ES-I3 (cell line): ENCODE measurements around the gene PTPN4.

Experiments
- H3K36me3 ChIP-seq: 2 replicates; pipeline ENCODE4 v1.6.1; 2013; ENCODE audit warnings: mild to moderate bottlenecking, low read length, control low read depth, moderate library complexity; ENCODE audit not compliant: insufficient read depth
- H3K4me1 ChIP-seq: 2 replicates; pipeline ENCODE4 v1.6.1; 2013; ENCODE audit warnings: mild to moderate bottlenecking, control low read depth, low read length; ENCODE audit not compliant: insufficient read depth
- H3K9ac ChIP-seq: 2 replicates; pipeline ENCODE4 v1.6.1; 2013; ENCODE audit warnings: low read depth, mild to moderate bottlenecking, low read length, moderate library complexity
- H3K9me3 ChIP-seq: 2 replicates; pipeline ENCODE4 v1.6.1; 2013; ENCODE audit warnings: mild to moderate bottlenecking, low read length, moderate library complexity; ENCODE audit not compliant: control insufficient read depth, insufficient read depth

Gene PTPN4

GRCh38 chr2:119853777-119854399 lies 94.2 kb downstream of the PTPN4 start:
- Histone ChIP-seq H3K4me1 (no peaks in the 10 kb centered on the region), H3K36me3 (no peaks in the 10 kb centered on the region; the same call in 1 of the 2 replicates), H3K9ac (no peak overlapping the region), H3K9me3 (peaks cover 30% of the 10 kb centered on the region)

DNA sequence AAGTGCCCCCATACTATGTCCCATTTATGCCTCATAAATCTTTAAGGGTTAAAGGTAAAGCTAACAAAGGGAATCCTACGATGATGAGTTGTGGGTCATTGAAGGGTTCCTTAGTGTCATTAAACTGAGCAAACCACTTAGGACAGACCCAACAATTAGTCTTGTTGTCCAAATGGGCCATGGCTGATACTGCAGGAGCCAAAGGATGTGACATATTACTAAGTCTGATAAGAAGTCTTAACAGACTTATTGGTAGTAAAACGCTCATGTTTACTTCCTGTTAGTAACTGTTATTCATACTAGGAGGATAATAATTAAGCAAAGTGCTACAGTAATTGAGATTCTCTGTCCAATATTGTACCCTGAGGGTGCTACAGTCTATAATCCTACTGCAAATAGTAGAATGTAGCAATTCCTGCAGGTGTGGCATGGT lies 96.8 kb downstream of the PTPN4 start:
- Histone ChIP-seq H3K9me3 (peaks cover 21% of the 10 kb centered on the region), H3K36me3 (no peaks in the 10 kb centered on the region; the same call in 1 of the 2 replicates), H3K9ac (no peak overlapping the region), H3K4me1 (no peaks in the 10 kb centered on the region)

- H3K9me3 ChIP-seq = peaks cover 8% of the 10 kb centered on the region; the same call in 1 of the 2 replicates
- no peaks in the 10 kb centered on the region; the same call in 1 of the 2 replicates for H3K36me3 ChIP-seq
- no peak overlapping the region for H3K9ac ChIP-seq
- H3K4me1 ChIP-seq = peaks cover 7% of the 10 kb centered on the region; the same call in 1 of the 2 replicates
Measured at GRCh38 chr2:119857742-119858141, 98.0 kb downstream of the PTPN4 start.

GRCh38 chr2:119859528-119859927 lies 99.8 kb downstream of the PTPN4 start:
- no peak overlapping the region for H3K9ac ChIP-seq
- no peaks in the 10 kb centered on the region for H3K36me3 ChIP-seq
- H3K9me3 ChIP-seq = no peaks in the 10 kb centered on the region
- peaks cover 7% of the 10 kb centered on the region; the same call in 1 of the 2 replicates for H3K4me1 ChIP-seq

DNA sequence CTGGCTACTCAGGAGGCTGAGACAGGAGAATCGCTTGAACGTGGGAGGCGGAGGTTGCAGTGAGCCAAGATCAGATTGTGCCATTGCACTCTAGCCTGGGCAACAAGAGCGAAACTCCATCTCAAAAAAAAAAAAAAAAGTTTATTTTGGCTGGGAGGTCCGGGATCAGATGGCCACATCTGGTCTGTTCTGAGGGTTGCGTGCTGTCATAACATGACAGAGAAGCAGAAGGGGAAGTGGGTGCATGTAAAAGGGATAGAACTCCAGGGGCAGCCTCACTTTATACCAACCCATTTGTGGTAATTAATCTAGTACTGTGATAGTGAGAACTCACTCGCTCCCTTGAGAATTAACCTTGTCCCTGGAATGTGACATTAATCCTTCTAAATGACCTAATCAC lies 101.2 kb downstream of the PTPN4 start:
- Histone ChIP-seq H3K9ac (no peak overlapping the region), H3K4me1 (peaks cover 7% of the 10 kb centered on the region; the same call in 1 of the 2 replicates), H3K36me3 (no peaks in the 10 kb centered on the region), H3K9me3 (no peaks in the 10 kb centered on the region)

DNA sequence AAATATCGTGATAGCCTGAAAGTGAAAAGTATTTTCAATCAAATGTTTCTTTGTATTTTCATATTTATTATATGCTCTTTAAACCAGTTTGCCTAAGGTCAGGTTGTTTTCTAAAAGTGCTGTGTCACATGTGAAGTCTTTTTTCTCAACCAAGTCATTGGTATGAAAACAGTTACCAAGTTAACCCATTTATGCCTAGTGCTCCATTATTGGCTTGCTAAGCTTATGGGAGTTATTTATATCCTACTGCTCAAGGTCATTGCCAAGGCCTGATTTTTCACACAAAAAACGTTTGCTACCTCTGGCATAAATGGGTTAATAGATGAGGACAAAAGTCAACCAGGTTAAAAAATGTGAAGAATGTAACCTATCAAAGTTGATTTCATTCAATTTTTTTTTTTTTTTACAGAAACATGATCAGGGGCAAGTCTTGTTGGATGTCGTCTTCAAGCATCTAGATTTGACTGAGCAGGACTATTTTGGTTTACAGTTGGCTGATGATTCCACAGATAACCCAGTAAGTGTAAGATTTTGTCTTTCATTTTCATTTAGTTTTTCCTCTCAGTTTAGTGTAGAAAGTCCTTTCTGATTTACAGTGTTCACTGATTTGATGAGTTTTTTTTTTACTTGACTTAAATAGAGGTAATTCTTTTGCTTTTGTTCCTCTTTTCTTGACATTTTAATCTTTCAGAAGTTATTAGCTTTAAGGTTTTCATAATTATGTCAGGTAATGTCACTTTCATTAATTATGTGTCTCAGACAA lies 102.6 kb downstream of the PTPN4 start:
- no peaks in the 10 kb centered on the region for H3K9me3 ChIP-seq
- no peak overlapping the region for H3K9ac ChIP-seq
- H3K4me1 ChIP-seq = peaks cover 7% of the 10 kb centered on the region; the same call in 1 of the 2 replicates
- H3K36me3 ChIP-seq = no peaks in the 10 kb centered on the region

DNA sequence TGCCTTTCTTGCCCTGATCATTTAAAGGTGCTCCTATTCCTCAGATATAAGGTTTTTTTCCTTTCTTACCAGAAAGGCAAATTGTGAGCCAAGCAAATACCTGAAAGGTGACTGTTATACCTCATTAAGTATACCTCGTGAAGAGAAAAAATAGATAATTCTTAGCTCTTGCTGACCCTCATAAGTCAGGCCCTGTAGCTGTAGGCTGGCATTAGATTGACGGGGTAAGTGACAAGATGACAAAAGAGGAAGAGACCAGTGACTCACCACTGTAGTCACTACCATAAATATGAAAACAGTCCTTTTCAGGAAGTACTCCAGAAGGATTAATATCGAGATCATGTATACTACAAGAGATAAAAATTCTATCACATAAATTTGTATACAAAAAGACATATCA lies 104.6 kb downstream of the PTPN4 start:
- no peaks in the 10 kb centered on the region for H3K36me3 ChIP-seq
- H3K9me3 ChIP-seq = no peaks in the 10 kb centered on the region
- no peak overlapping the region for H3K9ac ChIP-seq
- H3K4me1 ChIP-seq = peaks cover 7% of the 10 kb centered on the region; the same call in 1 of the 2 replicates

DNA sequence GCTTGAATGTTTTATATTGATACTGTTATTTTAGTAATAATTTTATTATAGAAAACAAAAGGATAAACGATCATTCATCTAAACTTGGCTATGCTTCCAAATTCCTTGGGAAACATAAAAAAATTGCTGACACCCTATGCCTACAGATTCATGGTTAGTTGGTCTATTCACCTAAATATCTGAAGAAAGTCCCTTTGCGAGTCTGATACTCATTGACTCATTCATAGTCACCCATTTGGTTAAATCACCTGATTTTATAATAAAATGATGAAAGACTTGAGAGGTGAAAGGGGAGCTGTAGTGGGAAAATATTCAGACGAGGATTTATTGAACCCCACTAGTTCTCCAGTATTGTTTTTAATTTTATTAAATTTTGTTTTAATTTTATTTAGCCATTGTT lies 112.0 kb downstream of the PTPN4 start:
- no peak overlapping the region for H3K9ac ChIP-seq
- H3K36me3 ChIP-seq = no peaks in the 10 kb centered on the region
- no peaks in the 10 kb centered on the region for H3K9me3 ChIP-seq
- H3K4me1 ChIP-seq = no peaks in the 10 kb centered on the region

DNA sequence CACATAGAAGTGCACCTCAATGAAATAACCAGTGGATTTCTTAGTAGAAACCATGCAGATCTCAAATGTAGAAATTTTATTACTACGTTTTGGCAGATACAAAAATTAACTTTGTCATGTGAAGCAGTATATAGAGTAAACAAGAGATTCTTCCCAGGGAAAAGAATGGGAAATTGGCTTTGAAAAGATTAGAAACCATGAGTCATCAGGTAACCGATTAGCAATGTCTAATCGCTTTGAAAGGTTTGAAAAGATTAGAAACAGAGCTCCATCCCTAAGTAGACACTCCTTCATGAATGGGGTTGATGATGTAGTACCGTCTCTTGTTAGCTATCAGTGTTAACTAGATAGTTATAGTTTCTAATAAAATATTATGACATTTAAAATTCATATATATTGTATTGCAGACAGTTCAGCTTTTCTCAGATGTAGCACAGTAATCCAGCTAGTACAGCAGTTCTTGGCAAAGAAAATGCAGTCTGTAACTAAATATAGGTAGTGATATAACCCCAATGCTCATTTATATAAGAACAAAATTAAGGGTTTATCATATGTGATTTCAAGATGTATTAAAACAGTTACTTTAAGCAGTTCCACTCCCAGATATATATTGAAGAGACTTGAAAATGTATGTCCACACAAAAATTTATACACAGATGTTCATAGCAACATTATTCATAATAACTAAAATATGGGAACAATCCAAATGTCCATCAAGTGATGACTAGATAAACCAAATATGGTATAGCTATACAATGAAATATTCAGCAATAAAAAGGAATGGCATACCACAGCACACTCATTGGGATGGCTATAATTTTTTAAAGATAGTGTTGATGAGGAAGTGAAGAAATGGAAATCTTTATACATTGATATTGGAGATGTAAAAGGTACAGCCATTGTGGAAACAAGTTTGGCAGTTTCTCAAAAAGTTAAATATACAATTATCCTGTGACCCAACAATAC lies 113.9 kb downstream of the PTPN4 start:
- no peaks in the 10 kb centered on the region for H3K9me3 ChIP-seq
- no peak overlapping the region for H3K9ac ChIP-seq
- no peaks in the 10 kb centered on the region for H3K4me1 ChIP-seq
- H3K36me3 ChIP-seq = no peaks in the 10 kb centered on the region

DNA sequence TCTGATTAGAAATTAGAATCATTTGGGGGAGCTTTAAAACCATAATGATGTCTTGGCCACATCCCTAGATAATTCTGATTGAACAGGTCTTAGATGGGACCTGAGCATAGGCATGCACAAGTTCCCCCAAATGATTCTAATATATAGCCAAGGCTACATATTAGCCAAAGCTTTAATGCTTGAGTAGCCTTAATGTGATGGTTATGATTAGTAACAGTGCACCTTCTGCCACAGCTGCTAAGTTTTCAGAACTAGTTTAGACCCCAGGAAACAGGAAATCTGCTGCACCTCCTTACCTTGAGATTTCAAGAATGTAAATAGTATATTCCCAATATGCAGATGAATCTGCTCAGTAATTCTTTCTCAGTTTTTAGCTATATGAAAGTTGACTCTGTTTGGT lies 119.8 kb downstream of the PTPN4 start:
- no peaks in the 10 kb centered on the region; the same call in 1 of the 2 replicates for H3K36me3 ChIP-seq
- H3K9ac ChIP-seq = no peak overlapping the region
- no peaks in the 10 kb centered on the region for H3K9me3 ChIP-seq
- no peaks in the 10 kb centered on the region for H3K4me1 ChIP-seq

GRCh38 chr2:119888680-119889079 lies 129.0 kb downstream of the PTPN4 start:
- Histone ChIP-seq H3K36me3 (no peaks in the 10 kb centered on the region), H3K9me3 (peaks cover 4% of the 10 kb centered on the region; the same call in 1 of the 2 replicates), H3K4me1 (no peaks in the 10 kb centered on the region), H3K9ac (no peak overlapping the region)

GRCh38 chr2:119897736-119898395 lies 138.1 kb downstream of the PTPN4 start:
- H3K9me3 ChIP-seq = no peaks in the 10 kb centered on the region
- peaks cover 5% of the 10 kb centered on the region; the same call in 1 of the 2 replicates for H3K36me3 ChIP-seq
- H3K9ac ChIP-seq = no peak overlapping the region
- H3K4me1 ChIP-seq = peaks cover 5% of the 10 kb centered on the region; the same call in 1 of the 2 replicates

DNA sequence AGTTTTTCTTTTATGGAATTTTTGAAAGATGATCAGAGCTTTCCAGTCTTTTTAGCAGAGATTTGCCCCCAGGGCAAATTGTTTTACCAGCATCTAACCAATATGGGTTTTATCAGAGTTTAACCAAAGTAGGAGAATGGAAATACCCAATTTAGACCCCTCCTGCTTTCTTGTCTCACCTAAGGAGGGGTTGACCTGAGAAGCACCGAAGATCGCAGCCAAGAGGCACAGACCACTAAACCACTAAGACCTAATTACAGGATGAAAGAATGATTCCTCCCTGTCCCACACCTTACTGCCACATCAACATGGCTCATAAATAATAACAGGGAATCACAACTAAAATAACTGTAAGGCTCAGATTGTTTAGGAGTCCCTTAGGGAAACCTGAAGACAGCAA lies 141.3 kb downstream of the PTPN4 start:
- no peak overlapping the region for H3K9ac ChIP-seq
- H3K4me1 ChIP-seq = peaks cover 5% of the 10 kb centered on the region; the same call in 1 of the 2 replicates
- H3K36me3 ChIP-seq = peaks cover 5% of the 10 kb centered on the region; the same call in 1 of the 2 replicates
- H3K9me3 ChIP-seq = no peaks in the 10 kb centered on the region
